22Rv1 (cell line): Measurements from ENCODE around the gene AP1S3.

ENCODE experiments used
- ZFX ChIP-seq: fragments of 450-650 bp; IDR thresholded peaks from 2 replicates; pipeline ENCODE4 v1.6.1; 2017; ENCODE audit warnings: antibody characterized with exemption, borderline replicate concordance
- TF ChIP-seq, protein P1 (sequence below): fragments of 450-650 bp; IDR thresholded peaks from 2 replicates; pipeline ENCODE4 v1.5.1; 2017; ENCODE audit warnings: mild to moderate bottlenecking

DNA sequence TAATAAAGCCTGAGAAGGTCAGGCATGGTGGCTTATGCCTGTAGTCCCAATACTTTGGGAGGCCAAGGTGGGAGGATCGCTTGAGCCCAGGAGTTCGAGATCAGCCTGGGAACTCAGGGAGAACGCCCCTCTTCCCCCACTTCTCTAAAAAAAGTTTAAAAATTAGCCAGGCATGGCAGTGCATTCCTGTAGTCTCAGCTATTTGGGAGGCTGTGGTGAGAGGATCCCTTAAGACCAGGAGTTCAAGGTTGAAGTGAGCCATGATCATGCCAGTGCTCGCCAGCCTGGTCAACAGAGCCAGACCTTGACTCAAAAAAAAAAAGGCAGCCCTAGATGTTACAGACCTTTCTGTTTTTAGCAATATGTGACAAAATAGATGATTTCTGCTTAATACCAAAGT lies 83.4 kb downstream of the AP1S3 start:
- TF ChIP-seq, protein P1, sequence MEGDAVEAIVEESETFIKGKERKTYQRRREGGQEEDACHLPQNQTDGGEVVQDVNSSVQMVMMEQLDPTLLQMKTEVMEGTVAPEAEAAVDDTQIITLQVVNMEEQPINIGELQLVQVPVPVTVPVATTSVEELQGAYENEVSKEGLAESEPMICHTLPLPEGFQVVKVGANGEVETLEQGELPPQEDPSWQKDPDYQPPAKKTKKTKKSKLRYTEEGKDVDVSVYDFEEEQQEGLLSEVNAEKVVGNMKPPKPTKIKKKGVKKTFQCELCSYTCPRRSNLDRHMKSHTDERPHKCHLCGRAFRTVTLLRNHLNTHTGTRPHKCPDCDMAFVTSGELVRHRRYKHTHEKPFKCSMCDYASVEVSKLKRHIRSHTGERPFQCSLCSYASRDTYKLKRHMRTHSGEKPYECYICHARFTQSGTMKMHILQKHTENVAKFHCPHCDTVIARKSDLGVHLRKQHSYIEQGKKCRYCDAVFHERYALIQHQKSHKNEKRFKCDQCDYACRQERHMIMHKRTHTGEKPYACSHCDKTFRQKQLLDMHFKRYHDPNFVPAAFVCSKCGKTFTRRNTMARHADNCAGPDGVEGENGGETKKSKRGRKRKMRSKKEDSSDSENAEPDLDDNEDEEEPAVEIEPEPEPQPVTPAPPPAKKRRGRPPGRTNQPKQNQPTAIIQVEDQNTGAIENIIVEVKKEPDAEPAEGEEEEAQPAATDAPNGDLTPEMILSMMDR = no peak
- TF ChIP-seq ZFX = no peak
